Fibroblast of skin of left quadriceps (primary cell): Measurements from ENCODE around the gene KCTD16.

Experiments
- DNase-seq, 2 experiments: peaks; one replicate each; pipeline ENCODE4 v3.0.0-alpha.2; 2013; ENCODE audit warnings: low read depth in 2 of 2

KCTD16 gene

GRCh38 chr5:144403817-144404420 lies 233.2 kb downstream of the KCTD16 start:
- no peak for DNase-seq

- DNase-seq = no peak
Measured at GRCh38 chr5:144404672-144405071, 234.0 kb downstream of the KCTD16 start.

GRCh38 chr5:144405991-144406390 lies 235.3 kb downstream of the KCTD16 start:
- no peak for DNase-seq

- no peak for DNase-seq
Measured at GRCh38 chr5:144406442-144406841, 235.8 kb downstream of the KCTD16 start.

- DNase-seq = no peak
Measured at GRCh38 chr5:144414202-144415029, 243.7 kb downstream of the KCTD16 start.

GRCh38 chr5:144416196-144416595 lies 245.5 kb downstream of the KCTD16 start:
- no peak for DNase-seq

- DNase-seq = no peak
Measured at GRCh38 chr5:144418719-144419118, 248.0 kb downstream of the KCTD16 start.

GRCh38 chr5:144421411-144421810 lies 250.7 kb downstream of the KCTD16 start:
- DNase-seq = no peak

- no peak for DNase-seq
Measured at GRCh38 chr5:144422018-144422727, 251.5 kb downstream of the KCTD16 start.

- DNase-seq = no peak
Measured at GRCh38 chr5:144427866-144428265, 257.2 kb downstream of the KCTD16 start.

GRCh38 chr5:144428326-144428725 lies 257.7 kb downstream of the KCTD16 start:
- DNase-seq = no peak

GRCh38 chr5:144429405-144429804 lies 258.7 kb downstream of the KCTD16 start:
- no peak for DNase-seq

GRCh38 chr5:144429905-144430304 lies 259.2 kb downstream of the KCTD16 start:
- no peak for DNase-seq

- DNase-seq = no peak
Measured at GRCh38 chr5:144433140-144433822, 262.6 kb downstream of the KCTD16 start.

GRCh38 chr5:144433893-144434292 lies 263.2 kb downstream of the KCTD16 start:
- DNase-seq = no peak

GRCh38 chr5:144436007-144436406 lies 265.3 kb downstream of the KCTD16 start:
- DNase-seq = no peak

GRCh38 chr5:144438237-144438636 lies 267.6 kb downstream of the KCTD16 start:
- DNase-seq = no peak

- DNase-seq = no peak
Measured at GRCh38 chr5:144448457-144448856, 277.8 kb downstream of the KCTD16 start.

GRCh38 chr5:144451187-144451973 lies 280.7 kb downstream of the KCTD16 start:
- DNase-seq = no peak

- DNase-seq = no peak
Measured at GRCh38 chr5:144453753-144454152, 283.1 kb downstream of the KCTD16 start.

- DNase-seq = no peak
Measured at GRCh38 chr5:144457160-144457559, 286.5 kb downstream of the KCTD16 start.
